GM12878 (cell line): Measurements from ENCODE around the gene CLEC2A. TPM values are rescaled to one million over a fixed set of nuclear protein-coding genes. Genes with fewer than 3 reads are reported as not detected.

Experiments
- ATAC-seq: fragments of 200-7000 bp; cut with Tn5 transposase; 3 replicates; pipeline ENCODE4 v1.9.1; 2020; ENCODE audit warnings: mild to moderate bottlenecking, moderate library complexity
- BruUV-seq: library from RNA; stranded (reverse); fragments of 400-500 nt; replicated peaks from 2 replicates; lab custom pipeline; 2021; lab: Mats Ljungman, UMichigan
- CTCF ChIA-PET: fragments of 300-600 bp; sonication (Branson Sonifier 250); formaldehyde crosslinking; extraction: SDS; loops from one replicate; lab custom pipeline; 2021; ENCODE audit warnings: inconsistent platforms; lab: Yijun Ruan, JAX
- POLR2A ChIA-PET: fragments of 350-600 bp; formaldehyde crosslinking; extraction: SDS; loops from one replicate; lab custom pipeline; 2021; ENCODE audit warnings: inconsistent platforms; lab: Charles Lee
- RAD21 ChIA-PET: fragments of 300-600 bp; sonication (Branson Sonifier 250); formaldehyde crosslinking; loops from one replicate; lab custom pipeline; 2023; ENCODE audit warnings: antibody characterized with exemption; ENCODE audit not compliant: unreplicated experiment; lab: Charles Lee
- SMC1A ChIA-PET: fragments of 300-600 bp; sonication (Branson Sonifier 250); formaldehyde crosslinking; loops from one replicate; lab custom pipeline; 2023; ENCODE audit not compliant: unreplicated experiment, uncharacterized antibody; lab: Charles Lee
- DNase-seq: peaks from one replicate; pipeline ENCODE4 v3.0.0-alpha.2; 2011; ENCODE audit warnings: low read depth, low spot score
- FAIRE-seq: peaks from 3 replicates; lab custom pipeline; 2011; peaks lifted over from hg19 to GRCh38; lab: Jason Lieb, UNC
- H2AFZ ChIP-seq: 2 replicates; pipeline ENCODE4 v1.6.0; 2011; ENCODE audit warnings: low read depth, low read length, control low read depth; ENCODE audit not compliant: control insufficient read depth
- H3K27ac ChIP-seq: 2 replicates; pipeline ENCODE4 v1.5.1; 2011; ENCODE audit warnings: control low read depth; ENCODE audit not compliant: control insufficient read depth, insufficient read depth
- H3K27me3 ChIP-seq, 2 experiments: replicated peaks in 1 of 2; 2 replicates each; pipeline versions ENCODE4 v1.6.0 to v1.6.1; 2011; ENCODE audit warnings: low read length in 1 of 2; ENCODE audit not compliant: control insufficient read depth in 2 of 2, insufficient read depth in 2 of 2
- H3K36me3 ChIP-seq, 2 experiments: 2 replicates each; pipeline ENCODE4 v1.5.1; 2011; ENCODE audit warnings: low read length in 1 of 2; ENCODE audit not compliant: control insufficient read depth in 2 of 2, insufficient read depth in 2 of 2
- H3K4me1 ChIP-seq: 2 replicates; pipeline ENCODE4 v1.6.1; 2011; ENCODE audit warnings: mild to moderate bottlenecking, low read length, moderate library complexity, mixed read lengths; ENCODE audit not compliant: control insufficient read depth, insufficient read depth
- H3K4me2 ChIP-seq: 2 replicates; pipeline ENCODE4 v1.6.0; 2011; ENCODE audit warnings: control low read depth; ENCODE audit not compliant: control insufficient read depth, insufficient read depth
- H3K4me3 ChIP-seq: fragments of 200-600 bp; sonication (generic); 2 replicates; pipeline ENCODE4 v1.5.1; 2016
- H3K79me2 ChIP-seq: 2 replicates; pipeline ENCODE4 v1.6.0; 2011; ENCODE audit warnings: low read length; ENCODE audit not compliant: control insufficient read depth, insufficient read depth
- H3K9ac ChIP-seq: 2 replicates; pipeline ENCODE4 v1.8.0; 2011; ENCODE audit warnings: low read length, control low read depth, mixed read lengths; ENCODE audit not compliant: control insufficient read depth, insufficient read depth
- H3K9me3 ChIP-seq: replicated peaks from 3 replicates; pipeline ENCODE4 v1.5.1; 2011; ENCODE audit warnings: mild to moderate bottlenecking, low read length; ENCODE audit not compliant: control insufficient read depth, insufficient read depth
- H4K20me1 ChIP-seq: 2 replicates; pipeline ENCODE4 v1.6.0; 2011; ENCODE audit not compliant: control insufficient read depth, insufficient read depth
- KLF5 ChIP-seq: fragments of 450-650 bp; IDR thresholded peaks from 2 replicates; pipeline ENCODE4 v1.6.1; 2014; ENCODE audit warnings: mild to moderate bottlenecking; ENCODE audit not compliant: partially characterized antibody
- NBN ChIP-seq: fragments of 450-650 bp; IDR thresholded peaks from 2 replicates; pipeline ENCODE4 v1.6.1; 2016
- POLR2AphosphoS2 ChIP-seq: IDR thresholded peaks from 2 replicates; pipeline ENCODE4 v1.6.1; 2011; ENCODE audit warnings: low read depth, mild to moderate bottlenecking, low read length, improper control_type of control experiment, moderate library complexity
- SMARCA5 ChIP-seq: fragments of 450-650 bp; IDR thresholded peaks from 2 replicates; pipeline ENCODE4 v1.6.1; 2017; ENCODE audit warnings: mild to moderate bottlenecking
- SRF ChIP-seq, 2 experiments: IDR thresholded peaks; 2 replicates each; pipeline ENCODE4 v1.6.1; 2011; ENCODE audit warnings: low read depth in 2 of 2, low read length in 2 of 2, mild to moderate bottlenecking in 1 of 2, moderate library complexity in 1 of 2
- SUPT20H ChIP-seq: IDR thresholded peaks from 2 replicates; pipeline ENCODE4 v1.6.1; 2011; ENCODE audit warnings: low read depth, mild to moderate bottlenecking, low read length, moderate library complexity, borderline replicate concordance; ENCODE audit not compliant: control insufficient read depth
- TCF12 ChIP-seq: IDR thresholded peaks from 2 replicates; pipeline ENCODE4 v1.6.1; 2011; ENCODE audit warnings: low read depth, mild to moderate bottlenecking, low read length
- YBX1 ChIP-seq: fragments of 450-650 bp; IDR thresholded peaks from 2 replicates; pipeline ENCODE4 v1.6.1; 2016; ENCODE audit warnings: antibody characterized with exemption
- WGBS: methylation state at CpG from one replicate; pipeline ENCODE4 v1.1.6; 2016; ENCODE audit warnings: low lambda C conversion rate; ENCODE audit not compliant: insufficient replicate concordance, insufficient coverage; ENCODE audit errors: missing lambda C conversion rate; 5-methylcytosine and 5-hydroxymethylcytosine counted together
- in situ Hi-C: fragments of 300-500 bp; cut with MboI; formaldehyde crosslinking; loops from 9 replicates; pipeline ENCODE4 v1.14.3; 2018; ENCODE audit warnings: mixed read lengths
- intact Hi-C: fragments of 100-400 bp; cut with micrococcal nuclease; formaldehyde crosslinking; loops from one replicate; pipeline ENCODE4 v1.14.2; 2022; ENCODE audit not compliant: unreplicated experiment
- polyA plus RNA-seq, 11 experiments: library from polyadenylated mRNA; depleted of rRNA in 4 of 11; unstranded in 6 of 11; stranded (reverse) in 5 of 11; fragments of >200 nt; fragmentation: Nextera tagmentation in 4 of 11; fragmentation: Illumina TruSeq in 1 of 11; extraction: Ambion mirVana in 4 of 11; extraction: Trizol in 1 of 11; gene quantifications; 1 replicate in 1 of 11; 2 replicates in 10 of 11; pipeline versions ENCODE4 v1.2.1 to v1.2.3, GENCODE V29; 2011 to 2016; ENCODE audit warnings: inconsistent platforms in 2 of 11, missing spikeins in 2 of 11, low read depth in 1 of 11
- total RNA-seq, 4 experiments: library from RNA; depleted of rRNA in 3 of 4; stranded (reverse); fragments of >200 nt in 3 of 4; fragmentation: Illumina TruSeq in 1 of 4; extraction: Trizol in 1 of 4; gene quantifications; 2 replicates each; pipeline versions ENCODE4 v1.2.1 to v1.2.3, GENCODE V29; 2013 to 2021
- TF ChIP-seq, protein P1 (sequence below): IDR thresholded peaks from 2 replicates; pipeline ENCODE4 v1.6.1; 2011; ENCODE audit warnings: low read depth, low read length, improper control_type of control experiment, borderline replicate concordance
- TF ChIP-seq, protein P2 (sequence below): fragments of 150-350 bp; IDR thresholded peaks from 2 replicates; pipeline ENCODE4 v1.6.1; 2016; ENCODE audit warnings: low read depth, low read length

CLEC2A gene
- total and polyA plus RNA-seq, 10 of the 15 experiments (the other 5 are each of a cell fraction or from before 2014, with no cell fraction given): not detected

DNA sequence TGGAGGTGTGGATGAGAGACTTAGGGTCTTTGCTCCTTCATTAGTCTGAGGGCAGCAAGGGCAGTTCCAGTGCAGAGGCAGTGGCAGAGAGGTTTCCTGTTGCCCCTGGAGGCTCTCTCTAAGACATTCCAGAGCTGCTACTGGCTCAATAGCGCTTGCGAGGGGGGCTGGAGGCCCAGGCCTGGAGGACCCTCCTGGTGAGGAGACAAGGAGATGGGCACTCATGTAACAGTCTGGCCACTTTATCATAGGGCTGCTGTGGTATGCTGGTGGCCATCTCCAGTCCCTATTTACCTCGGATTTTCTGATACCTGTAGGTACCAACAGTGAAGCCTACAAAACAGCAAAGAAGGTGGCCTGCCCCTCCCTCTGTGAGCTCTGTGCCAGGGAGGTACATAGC, 12.7 kb downstream of the CLEC2A start:
- WGBS: 53% methylated on average over 3 of the region's 3 CpGs
- Histone ChIP-seq H4K20me1 (no peaks in the 10 kb centered on the region), H3K4me3 (no peak overlapping the region), H3K27me3 (peaks cover 0 to 2% of the 10 kb centered on the region in 2 experiments; a peak in 2 of 4 replicates), H2AFZ (no peak overlapping the region), H3K9ac (no peak overlapping the region), H3K27ac (no peak overlapping the region), H3K79me2 (no peaks in the 10 kb centered on the region), H3K4me2 (no peak overlapping the region), H3K9me3 (no peaks in the 10 kb centered on the region; the same call in 2 of the 3 replicates), H3K36me3 (no peaks in the 10 kb centered on the region)
- in situ Hi-C loops (no loop called here), intact Hi-C loops (no loop called here)
- DNase-seq: no peak
- SMC1A ChIA-PET: interaction anchor here (1.4 kb wide), 2 partner anchors 20 to 25 kb away, joined by 3 read pairs; no protein-coding TSS in a partner anchor
- no peak for ATAC-seq
- no peak for FAIRE-seq
- no TSS peak for BruUV-seq
- POLR2A ChIA-PET: no interaction called here
- CTCF ChIA-PET: interaction anchor here (0.5 kb wide), 1 partner anchor 1262 kb away, joined by 3 read pairs; no protein-coding TSS in a partner anchor
- RAD21 ChIA-PET: no interaction called here
- TF ChIP-seq KLF5: no peak
- TF ChIP-seq, protein P1, sequence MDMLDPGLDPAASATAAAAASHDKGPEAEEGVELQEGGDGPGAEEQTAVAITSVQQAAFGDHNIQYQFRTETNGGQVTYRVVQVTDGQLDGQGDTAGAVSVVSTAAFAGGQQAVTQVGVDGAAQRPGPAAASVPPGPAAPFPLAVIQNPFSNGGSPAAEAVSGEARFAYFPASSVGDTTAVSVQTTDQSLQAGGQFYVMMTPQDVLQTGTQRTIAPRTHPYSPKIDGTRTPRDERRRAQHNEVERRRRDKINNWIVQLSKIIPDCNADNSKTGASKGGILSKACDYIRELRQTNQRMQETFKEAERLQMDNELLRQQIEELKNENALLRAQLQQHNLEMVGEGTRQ: no peak
- no peak for TF ChIP-seq SUPT20H
- no peak for TF ChIP-seq TCF12
- no peak for TF ChIP-seq SRF (IDR thresholded peaks at IDR 0.05; ENCODE audit: low read depth in 2 of 2, low read length in 2 of 2)
- TF ChIP-seq, all 136 proteins: peak for 0
- no peaks in the 10 kb centered on the region for H3K4me1 ChIP-seq

DNA sequence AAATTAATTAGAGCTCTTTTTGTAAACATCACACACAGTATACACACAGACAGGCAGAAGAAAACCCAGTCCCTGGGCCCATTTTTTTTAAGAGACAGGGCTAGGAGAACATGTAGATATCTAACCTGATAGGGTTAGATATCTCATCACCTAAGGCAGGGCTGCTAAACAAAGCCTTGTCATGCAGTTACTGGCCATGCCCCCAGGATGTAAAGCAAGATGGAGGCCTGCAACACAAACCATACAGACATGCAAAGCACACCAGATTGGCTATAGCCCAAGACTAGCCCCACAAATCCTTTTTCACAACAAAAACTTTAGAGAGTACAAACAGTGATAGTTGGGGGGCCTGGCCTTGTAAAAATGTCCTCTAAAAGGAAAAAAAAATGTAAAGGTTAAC, 20.5 kb downstream of the CLEC2A start:
- peaks cover 20% of the 10 kb centered on the region for H3K9me3 ChIP-seq
- SMC1A ChIA-PET: no interaction called here
- no peak for FAIRE-seq
- H3K4me2 ChIP-seq: no peak overlapping the region
- RAD21 ChIA-PET: no interaction called here
- H4K20me1 ChIP-seq: no peaks in the 10 kb centered on the region
- intact Hi-C loops: no loop called here
- no peak overlapping the region for H3K4me3 ChIP-seq
- H3K79me2 ChIP-seq: no peaks in the 10 kb centered on the region
- no peaks in the 10 kb centered on the region for H3K4me1 ChIP-seq
- H2AFZ ChIP-seq: no peak overlapping the region
- no peak for ATAC-seq
- in situ Hi-C loops: no loop called here
- no peak for DNase-seq
- CTCF ChIA-PET: interaction anchor here (0.7 to 1.6 kb wide), 2 partner anchors 16 to 20 kb away, joined by 3 read pairs; no protein-coding TSS in a partner anchor
- H3K9ac ChIP-seq: no peak overlapping the region
- POLR2A ChIA-PET: no interaction called here
- TF ChIP-seq SMARCA5: no peak
- TF ChIP-seq YBX1: no peak
- TF ChIP-seq POLR2AphosphoS2: no peak
- TF ChIP-seq, protein P2, sequence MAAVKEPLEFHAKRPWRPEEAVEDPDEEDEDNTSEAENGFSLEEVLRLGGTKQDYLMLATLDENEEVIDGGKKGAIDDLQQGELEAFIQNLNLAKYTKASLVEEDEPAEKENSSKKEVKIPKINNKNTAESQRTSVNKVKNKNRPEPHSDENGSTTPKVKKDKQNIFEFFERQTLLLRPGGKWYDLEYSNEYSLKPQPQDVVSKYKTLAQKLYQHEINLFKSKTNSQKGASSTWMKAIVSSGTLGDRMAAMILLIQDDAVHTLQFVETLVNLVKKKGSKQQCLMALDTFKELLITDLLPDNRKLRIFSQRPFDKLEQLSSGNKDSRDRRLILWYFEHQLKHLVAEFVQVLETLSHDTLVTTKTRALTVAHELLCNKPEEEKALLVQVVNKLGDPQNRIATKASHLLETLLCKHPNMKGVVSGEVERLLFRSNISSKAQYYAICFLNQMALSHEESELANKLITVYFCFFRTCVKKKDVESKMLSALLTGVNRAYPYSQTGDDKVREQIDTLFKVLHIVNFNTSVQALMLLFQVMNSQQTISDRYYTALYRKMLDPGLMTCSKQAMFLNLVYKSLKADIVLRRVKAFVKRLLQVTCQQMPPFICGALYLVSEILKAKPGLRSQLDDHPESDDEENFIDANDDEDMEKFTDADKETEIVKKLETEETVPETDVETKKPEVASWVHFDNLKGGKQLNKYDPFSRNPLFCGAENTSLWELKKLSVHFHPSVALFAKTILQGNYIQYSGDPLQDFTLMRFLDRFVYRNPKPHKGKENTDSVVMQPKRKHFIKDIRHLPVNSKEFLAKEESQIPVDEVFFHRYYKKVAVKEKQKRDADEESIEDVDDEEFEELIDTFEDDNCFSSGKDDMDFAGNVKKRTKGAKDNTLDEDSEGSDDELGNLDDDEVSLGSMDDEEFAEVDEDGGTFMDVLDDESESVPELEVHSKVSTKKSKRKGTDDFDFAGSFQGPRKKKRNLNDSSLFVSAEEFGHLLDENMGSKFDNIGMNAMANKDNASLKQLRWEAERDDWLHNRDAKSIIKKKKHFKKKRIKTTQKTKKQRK: no peak
- no peak for TF ChIP-seq NBN
- no peaks in the 10 kb centered on the region for H3K27me3 ChIP-seq
- H3K27ac ChIP-seq: no peak overlapping the region
- no TSS peak for BruUV-seq
- H3K36me3 ChIP-seq: no peaks in the 10 kb centered on the region
